A673 (cell line): ENCODE results near the gene ADAMTSL1. TPM values are rescaled to one million over a fixed set of nuclear protein-coding genes. Genes with fewer than 3 reads are reported as not detected.

Experiments used
- BruUV-seq: library from RNA; stranded (reverse); fragments of 400-500 nt; replicated peaks from 2 replicates; lab custom pipeline; 2021; lab: Mats Ljungman, UMichigan
- CTCF ChIA-PET: fragments of 300-600 bp; sonication (Branson Sonifier 250); formaldehyde crosslinking; loops from one replicate; lab custom pipeline; 2022; ENCODE audit warnings: antibody characterized with exemption; lab: Charles Lee
- POLR2A ChIA-PET: fragments of 300-600 bp; sonication (Branson Sonifier 250); formaldehyde crosslinking; loops from one replicate; lab custom pipeline; 2022; ENCODE audit warnings: antibody characterized with exemption; ENCODE audit not compliant: low non-redundant PET; lab: Charles Lee
- DNase-seq: peaks from one replicate; pipeline ENCODE4 v3.0.0-alpha.2; 2015; ENCODE audit warnings: low spot score
- H3K27ac ChIP-seq: fragments of 200-600 bp; sonication (generic); 2 replicates; pipeline ENCODE4 v1.5.1; 2016; ENCODE audit warnings: mixed run types, low read depth, mild to moderate bottlenecking, mixed read lengths, antibody characterized with exemption, low read length; ENCODE audit not compliant: poor library complexity, severe bottlenecking
- H3K27me3 ChIP-seq: fragments of 200-600 bp; sonication (generic); replicated peaks from 2 replicates; pipeline ENCODE4 v1.6.1; 2017; ENCODE audit warnings: mixed run types, low read depth, mild to moderate bottlenecking, mixed read lengths, antibody characterized with exemption, low read length; ENCODE audit not compliant: insufficient read depth, poor library complexity
- H3K36me3 ChIP-seq: fragments of 200-600 bp; sonication (generic); 2 replicates; pipeline ENCODE4 v1.6.1; 2016; ENCODE audit warnings: mixed run types, mild to moderate bottlenecking, mixed read lengths, antibody characterized with exemption, low read length; ENCODE audit not compliant: insufficient read depth, poor library complexity, severe bottlenecking
- H3K4me1 ChIP-seq: fragments of 200-600 bp; sonication (generic); 2 replicates; pipeline ENCODE4 v1.6.1; 2017; ENCODE audit warnings: mixed run types, mild to moderate bottlenecking, mixed read lengths, antibody characterized with exemption, low read length; ENCODE audit not compliant: insufficient read depth, poor library complexity, severe bottlenecking
- H3K4me3 ChIP-seq: fragments of 200-600 bp; sonication (generic); 2 replicates; pipeline ENCODE4 v1.5.1; 2016; ENCODE audit warnings: low read depth, mixed run types, mild to moderate bottlenecking, mixed read lengths, low read length; ENCODE audit not compliant: poor library complexity, severe bottlenecking
- H3K9me3 ChIP-seq: fragments of 200-600 bp; sonication (generic); 2 replicates; pipeline ENCODE4 v1.6.1; 2016; ENCODE audit warnings: mixed run types, low read depth, mild to moderate bottlenecking, mixed read lengths, antibody characterized with exemption, low read length; ENCODE audit not compliant: poor library complexity, severe bottlenecking
- CTCF ChIP-seq: fragments of 300-800, 200-600 bp; sonication (generic); conservative IDR thresholded peaks from 2 replicates; pipeline ENCODE4 v1.5.1; 2017; ENCODE audit warnings: low read depth, mild to moderate bottlenecking, antibody characterized with exemption, low read length, moderate library complexity, mixed read lengths
- EZH2 ChIP-seq: fragments of 200-600 bp; sonication (generic); IDR thresholded peaks from 2 replicates; pipeline ENCODE4 v1.6.1; 2017; ENCODE audit warnings: borderline replicate concordance, low read depth, mild to moderate bottlenecking, mixed read lengths, antibody characterized with exemption, low read length; ENCODE audit not compliant: poor library complexity, severe bottlenecking
- intact Hi-C: fragments of 100-400 bp; cut with micrococcal nuclease; formaldehyde crosslinking; loops from one replicate; pipeline ENCODE4 v1.10.0; 2022; ENCODE audit not compliant: unreplicated experiment
- total RNA-seq: library from RNA; stranded (reverse); gene quantifications from 2 replicates; pipeline ENCODE4 v1.2.3, GENCODE V29; 2021

Gene ADAMTSL1
- total RNA-seq, 1 experiment from 2014 or later, result not detected

DNA sequence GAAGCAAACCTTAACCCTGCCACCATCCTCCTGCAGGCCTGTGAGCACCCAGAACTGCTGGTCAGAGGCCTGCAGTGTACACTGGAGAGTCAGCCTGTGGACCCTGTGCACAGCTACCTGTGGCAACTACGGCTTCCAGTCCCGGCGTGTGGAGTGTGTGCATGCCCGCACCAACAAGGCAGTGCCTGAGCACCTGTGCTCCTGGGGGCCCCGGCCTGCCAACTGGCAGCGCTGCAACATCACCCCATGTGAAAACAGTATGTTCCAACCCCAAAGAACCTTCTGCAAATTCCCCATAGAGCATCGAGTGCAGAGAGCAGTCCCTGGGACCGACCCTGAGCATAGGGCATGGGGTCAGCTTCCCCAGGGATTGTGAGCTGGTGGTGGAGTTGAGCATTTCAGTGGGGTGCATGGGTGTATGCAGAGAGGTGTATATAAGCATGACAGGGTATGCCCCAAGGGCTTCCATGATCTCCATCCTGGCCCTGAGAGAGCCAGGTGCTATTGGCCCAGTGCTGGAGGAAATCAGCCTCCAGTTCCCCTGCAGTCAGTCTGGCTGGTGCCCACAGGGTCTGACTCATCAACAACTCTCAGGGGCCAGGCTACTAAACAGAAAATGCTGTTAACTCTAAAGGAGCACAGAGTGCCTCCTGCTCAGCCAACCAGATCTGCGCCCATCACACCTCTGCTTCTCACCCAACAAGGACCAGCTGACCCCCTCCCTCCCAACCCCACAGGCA lies 432.9 kb downstream of the ADAMTSL1 start:
- no peak for TF ChIP-seq CTCF
- no peak for TF ChIP-seq EZH2
- no peaks in the 10 kb centered on the region for H3K27me3 ChIP-seq
- CTCF ChIA-PET, result no interaction called here
- intact Hi-C loops, result no loop called here
- no peaks in the 10 kb centered on the region for H3K4me1 ChIP-seq
- no peak overlapping the region for H3K27ac ChIP-seq
- no peak for DNase-seq
- no peaks in the 10 kb centered on the region for H3K36me3 ChIP-seq
- POLR2A ChIA-PET, result no interaction called here
- H3K4me3 ChIP-seq, result no peak overlapping the region
- no peaks in the 10 kb centered on the region for H3K9me3 ChIP-seq
- BruUV-seq, result no TSS peak

GRCh38 chr9:18907927-18908625 lies 434.1 kb downstream of the ADAMTSL1 start:
- no peak overlapping the region for H3K4me3 ChIP-seq
- H3K36me3 ChIP-seq, result no peaks in the 10 kb centered on the region
- DNase-seq, result no peak
- POLR2A ChIA-PET, result no interaction called here
- no peaks in the 10 kb centered on the region for H3K27me3 ChIP-seq
- BruUV-seq, result no TSS peak
- no peak for TF ChIP-seq EZH2
- no peak for TF ChIP-seq CTCF
- no peaks in the 10 kb centered on the region for H3K4me1 ChIP-seq
- CTCF ChIA-PET, result no interaction called here
- no peak overlapping the region for H3K27ac ChIP-seq
- intact Hi-C loops, result no loop called here
- no peaks in the 10 kb centered on the region for H3K9me3 ChIP-seq

GRCh38 chr9:18909140-18910018 lies 435.4 kb downstream of the ADAMTSL1 start:
- H3K36me3 ChIP-seq, result no peaks in the 10 kb centered on the region
- no peak overlapping the region for H3K27ac ChIP-seq
- ChIA-PET CTCF (no interaction called here), POLR2A (no interaction called here)
- TF ChIP-seq CTCF, result no peak
- no peak for TF ChIP-seq EZH2
- no peaks in the 10 kb centered on the region for H3K9me3 ChIP-seq
- DNase-seq, result no peak
- H3K4me3 ChIP-seq, result no peak overlapping the region
- no TSS peak for BruUV-seq
- intact Hi-C loops, result no loop called here
- H3K4me1 ChIP-seq, result no peaks in the 10 kb centered on the region
- H3K27me3 ChIP-seq, result no peaks in the 10 kb centered on the region
